C4-2B (cell line): ENCODE results near the gene STPG2.

Experiments
- ZFX ChIP-seq: fragments of 450-650 bp; IDR thresholded peaks from 2 replicates; pipeline ENCODE4 v1.6.1; 2017
- TF ChIP-seq, protein P1 (sequence below): fragments of 450-650 bp; conservative IDR thresholded peaks from 2 replicates; pipeline ENCODE4 v1.5.1; 2017; ENCODE audit warnings: mild to moderate bottlenecking

- TF ChIP-seq, protein P1, sequence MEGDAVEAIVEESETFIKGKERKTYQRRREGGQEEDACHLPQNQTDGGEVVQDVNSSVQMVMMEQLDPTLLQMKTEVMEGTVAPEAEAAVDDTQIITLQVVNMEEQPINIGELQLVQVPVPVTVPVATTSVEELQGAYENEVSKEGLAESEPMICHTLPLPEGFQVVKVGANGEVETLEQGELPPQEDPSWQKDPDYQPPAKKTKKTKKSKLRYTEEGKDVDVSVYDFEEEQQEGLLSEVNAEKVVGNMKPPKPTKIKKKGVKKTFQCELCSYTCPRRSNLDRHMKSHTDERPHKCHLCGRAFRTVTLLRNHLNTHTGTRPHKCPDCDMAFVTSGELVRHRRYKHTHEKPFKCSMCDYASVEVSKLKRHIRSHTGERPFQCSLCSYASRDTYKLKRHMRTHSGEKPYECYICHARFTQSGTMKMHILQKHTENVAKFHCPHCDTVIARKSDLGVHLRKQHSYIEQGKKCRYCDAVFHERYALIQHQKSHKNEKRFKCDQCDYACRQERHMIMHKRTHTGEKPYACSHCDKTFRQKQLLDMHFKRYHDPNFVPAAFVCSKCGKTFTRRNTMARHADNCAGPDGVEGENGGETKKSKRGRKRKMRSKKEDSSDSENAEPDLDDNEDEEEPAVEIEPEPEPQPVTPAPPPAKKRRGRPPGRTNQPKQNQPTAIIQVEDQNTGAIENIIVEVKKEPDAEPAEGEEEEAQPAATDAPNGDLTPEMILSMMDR = no peak
- TF ChIP-seq ZFX = no peak
These were observed 40.6 kb downstream of the STPG2 start for GRCh38 chr4:98102660-98103059.
